Panc1 (cell line): ENCODE results near the gene PDCD4. TPM values are rescaled to one million over a fixed set of nuclear protein-coding genes. Genes with fewer than 3 reads are reported as not detected.

ENCODE experiments used
- ATAC-seq: fragments of 200-7000 bp; cut with Tn5 transposase; 2 replicates; pipeline ENCODE4 v1.9.1; 2020; ENCODE audit warnings: mild to moderate bottlenecking, moderate library complexity
- BruUV-seq: library from RNA; stranded (reverse); fragments of 400-500 nt; replicated peaks from 2 replicates; lab custom pipeline; 2021; lab: Mats Ljungman, UMichigan
- CTCF ChIA-PET: fragments of 300-600 bp; sonication (Branson Sonifier 250); formaldehyde crosslinking; loops from one replicate; lab custom pipeline; 2022; ENCODE audit warnings: antibody characterized with exemption; lab: Charles Lee
- POLR2A ChIA-PET: fragments of 300-600 bp; sonication (Branson Sonifier 250); formaldehyde crosslinking; loops from one replicate; lab custom pipeline; 2022; ENCODE audit warnings: antibody characterized with exemption; lab: Charles Lee
- DNase-seq: peaks from one replicate; pipeline ENCODE4 v3.0.0-alpha.2; 2010; ENCODE audit warnings: low read depth, low spot score
- H3K27ac ChIP-seq: 2 replicates; pipeline ENCODE4 v1.5.1; 2011; ENCODE audit warnings: mild to moderate bottlenecking, low read length, inconsistent platforms
- H3K27me3 ChIP-seq: fragments of 200-500 bp; sonication (Bioruptor generic); 2 replicates; pipeline ENCODE4 v1.6.0; 2014; ENCODE audit warnings: low read length, inconsistent platforms; ENCODE audit not compliant: control insufficient read depth, insufficient read depth
- H3K36me3 ChIP-seq: fragments of 200-500 bp; sonication (Bioruptor generic); 2 replicates; pipeline ENCODE4 v1.5.1; 2014; ENCODE audit warnings: inconsistent platforms, mild to moderate bottlenecking, low read length, moderate library complexity; ENCODE audit not compliant: control insufficient read depth, insufficient read depth
- H3K4me1 ChIP-seq: 2 replicates; pipeline ENCODE4 v1.5.1; 2011; ENCODE audit warnings: inconsistent platforms, mild to moderate bottlenecking, low read length, moderate library complexity; ENCODE audit not compliant: control insufficient read depth, insufficient read depth
- H3K4me3 ChIP-seq, 2 experiments: 2 replicates each; pipeline ENCODE4 v1.5.1; 2011 to 2012; ENCODE audit warnings: low read depth in 2 of 2, low read length in 2 of 2, mild to moderate bottlenecking in 2 of 2, inconsistent platforms in 1 of 2, moderate library complexity in 1 of 2
- H3K9me3 ChIP-seq: fragments of 200-500 bp; sonication (Bioruptor generic); 2 replicates; pipeline ENCODE4 v1.5.1; 2014; ENCODE audit warnings: low read depth, mild to moderate bottlenecking, inconsistent platforms, low read length, moderate library complexity; ENCODE audit not compliant: control insufficient read depth, insufficient read depth
- SIN3A ChIP-seq: IDR thresholded peaks from 2 replicates; pipeline ENCODE4 v1.6.1; 2012; ENCODE audit warnings: low read depth, mild to moderate bottlenecking, low read length, moderate library complexity, borderline replicate concordance; ENCODE audit not compliant: insufficient read depth
- in situ Hi-C: cut with HindIII; loops from 2 replicates; pipeline ENCODE4 v1.10.0; 2016; ENCODE audit warnings: low sequenced_read_pairs, low pct_unique_long_range_greater_than_20kb
- intact Hi-C: fragments of 100-400 bp; cut with micrococcal nuclease; formaldehyde crosslinking; loops from one replicate; pipeline ENCODE4 v1.10.0; 2022; ENCODE audit not compliant: unreplicated experiment
- total RNA-seq: library from RNA; stranded (reverse); gene quantifications from one replicate; pipeline ENCODE4 v1.2.1, GENCODE V29; 2021; ENCODE audit not compliant: unreplicated experiment
- TF ChIP-seq, protein P1 (sequence below), 2 experiments: IDR thresholded peaks; 2 replicates each; pipeline ENCODE4 v1.6.1; 2011 to 2012; ENCODE audit warnings: low read depth in 2 of 2, control low read depth in 1 of 2, low read length in 1 of 2, mild to moderate bottlenecking in 1 of 2, moderate library complexity in 1 of 2; ENCODE audit not compliant: insufficient read depth in 1 of 2

Gene PDCD4
- total RNA-seq, 1 experiment from 2014 or later = 33.6 TPM

- Histone ChIP-seq H3K27me3 (no peaks in the 10 kb centered on the region), H3K36me3 (no peaks in the 10 kb centered on the region), H3K27ac (no peak overlapping the region), H3K9me3 (no peaks in the 10 kb centered on the region), H3K4me1 (no peaks in the 10 kb centered on the region), H3K4me3 (no peak overlapping the region)
- ChIA-PET POLR2A (interaction anchor here (0.7 kb wide), 1 partner anchor 1383 kb away, joined by 4 read pairs; no protein-coding TSS in a partner anchor), CTCF (interaction anchor here (0.7 kb wide), 1 partner anchor 166 kb away, joined by 6 read pairs; no protein-coding TSS in a partner anchor)
- no peak for ATAC-seq
- TF ChIP-seq, protein P1, sequence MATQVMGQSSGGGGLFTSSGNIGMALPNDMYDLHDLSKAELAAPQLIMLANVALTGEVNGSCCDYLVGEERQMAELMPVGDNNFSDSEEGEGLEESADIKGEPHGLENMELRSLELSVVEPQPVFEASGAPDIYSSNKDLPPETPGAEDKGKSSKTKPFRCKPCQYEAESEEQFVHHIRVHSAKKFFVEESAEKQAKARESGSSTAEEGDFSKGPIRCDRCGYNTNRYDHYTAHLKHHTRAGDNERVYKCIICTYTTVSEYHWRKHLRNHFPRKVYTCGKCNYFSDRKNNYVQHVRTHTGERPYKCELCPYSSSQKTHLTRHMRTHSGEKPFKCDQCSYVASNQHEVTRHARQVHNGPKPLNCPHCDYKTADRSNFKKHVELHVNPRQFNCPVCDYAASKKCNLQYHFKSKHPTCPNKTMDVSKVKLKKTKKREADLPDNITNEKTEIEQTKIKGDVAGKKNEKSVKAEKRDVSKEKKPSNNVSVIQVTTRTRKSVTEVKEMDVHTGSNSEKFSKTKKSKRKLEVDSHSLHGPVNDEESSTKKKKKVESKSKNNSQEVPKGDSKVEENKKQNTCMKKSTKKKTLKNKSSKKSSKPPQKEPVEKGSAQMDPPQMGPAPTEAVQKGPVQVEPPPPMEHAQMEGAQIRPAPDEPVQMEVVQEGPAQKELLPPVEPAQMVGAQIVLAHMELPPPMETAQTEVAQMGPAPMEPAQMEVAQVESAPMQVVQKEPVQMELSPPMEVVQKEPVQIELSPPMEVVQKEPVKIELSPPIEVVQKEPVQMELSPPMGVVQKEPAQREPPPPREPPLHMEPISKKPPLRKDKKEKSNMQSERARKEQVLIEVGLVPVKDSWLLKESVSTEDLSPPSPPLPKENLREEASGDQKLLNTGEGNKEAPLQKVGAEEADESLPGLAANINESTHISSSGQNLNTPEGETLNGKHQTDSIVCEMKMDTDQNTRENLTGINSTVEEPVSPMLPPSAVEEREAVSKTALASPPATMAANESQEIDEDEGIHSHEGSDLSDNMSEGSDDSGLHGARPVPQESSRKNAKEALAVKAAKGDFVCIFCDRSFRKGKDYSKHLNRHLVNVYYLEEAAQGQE (IDR thresholded peaks at IDR 0.05; ENCODE audit: insufficient read depth in 1 of 2, low read depth in 2 of 2, low read length in 1 of 2) = no peak
- no peak for TF ChIP-seq SIN3A
- no peak for DNase-seq
- no TSS peak for BruUV-seq
- intact Hi-C loops = no loop called here
- in situ Hi-C loops = no loop called here
Observed at GRCh38 chr10:110947061-110947595, 75.4 kb downstream of the PDCD4 start.

Other genes starting within 250 kb of the PDCD4 start
- gene RBM20, start 227.6 kb upstream of the PDCD4 start, total RNA-seq = 0.10 TPM
- gene BBIP1, start 47.3 kb downstream of the PDCD4 start, total RNA-seq = 55.2 TPM
- 56.6 TPM for gene SHOC2, start 47.7 kb downstream of the PDCD4 start, total RNA-seq
- gene ADRA2A, start 205.1 kb downstream of the PDCD4 start, total RNA-seq = 0.05 TPM